GM12878 (cell line): Measurements from ENCODE around the gene PIAS2.

Experiments used
- MAX ChIP-seq: IDR thresholded peaks from 2 replicates; pipeline ENCODE4 v1.6.1; 2012; ENCODE audit warnings: low read depth, low read length, improper control_type of control experiment
- POLR2AphosphoS5 ChIP-seq: IDR thresholded peaks from 2 replicates; pipeline ENCODE4 v1.6.1; 2011; ENCODE audit warnings: mild to moderate bottlenecking, low read length, inconsistent platforms

DNA sequence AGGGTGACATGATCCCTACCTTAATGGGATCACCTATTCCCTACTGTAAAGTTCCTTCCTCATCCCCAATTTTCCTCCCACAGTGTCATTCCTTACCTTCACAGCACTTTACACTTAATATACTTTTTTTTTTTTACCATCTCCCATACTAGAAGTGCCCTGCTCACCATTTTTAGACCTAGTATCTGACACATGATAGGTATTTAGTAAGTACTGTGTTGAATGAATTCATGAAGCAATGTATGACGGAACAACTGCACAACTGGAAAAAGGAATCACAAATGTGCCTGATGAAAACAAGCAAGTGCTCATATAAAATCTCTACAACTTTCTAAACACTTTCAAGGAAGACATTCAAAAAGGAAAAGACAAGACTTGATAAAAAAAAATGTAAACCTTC is 83.4 kb downstream of the PIAS2 start:
- TF ChIP-seq MAX (no peak), POLR2AphosphoS5 (no peak)
